ENCODE results near the gene MTMR1. TPM values are rescaled to one million over a fixed set of nuclear protein-coding genes. Genes with fewer than 3 reads are reported as not detected.

Gene MTMR1
- total RNA-seq, 4 donors from 2014 or later = 8.3 to 11.5 (median 11.0) TPM

GRCh38 chrX:150700107-150700506 is 6.9 kb downstream of the MTMR1 start:
- no peak for DNase-seq (ENCODE audit: low spot score in 2 of 2)
- no peaks in the 10 kb centered on the region for H3K4me1 ChIP-seq
- H3K4me3 ChIP-seq = no peak overlapping the region
- no peak for TF ChIP-seq EP300 (IDR thresholded peaks at IDR 0.05)
- no peaks in the 10 kb centered on the region for H3K9me3 ChIP-seq
- H3K36me3 ChIP-seq = no peaks in the 10 kb centered on the region
- H3K27ac ChIP-seq = no peak overlapping the region
- no peaks in the 10 kb centered on the region for H3K27me3 ChIP-seq

- Histone ChIP-seq H3K4me1 (no peaks in the 10 kb centered on the region), H3K36me3 (no peaks in the 10 kb centered on the region), H3K4me3 (no peak overlapping the region), H3K9me3 (no peaks in the 10 kb centered on the region), H3K27me3 (no peaks in the 10 kb centered on the region), H3K27ac (no peak overlapping the region)
- TF ChIP-seq POLR2A (IDR thresholded peaks at IDR 0.05) (no peak), EP300 (IDR thresholded peaks at IDR 0.05) (no peak)
- TF ChIP-seq, protein P1, sequence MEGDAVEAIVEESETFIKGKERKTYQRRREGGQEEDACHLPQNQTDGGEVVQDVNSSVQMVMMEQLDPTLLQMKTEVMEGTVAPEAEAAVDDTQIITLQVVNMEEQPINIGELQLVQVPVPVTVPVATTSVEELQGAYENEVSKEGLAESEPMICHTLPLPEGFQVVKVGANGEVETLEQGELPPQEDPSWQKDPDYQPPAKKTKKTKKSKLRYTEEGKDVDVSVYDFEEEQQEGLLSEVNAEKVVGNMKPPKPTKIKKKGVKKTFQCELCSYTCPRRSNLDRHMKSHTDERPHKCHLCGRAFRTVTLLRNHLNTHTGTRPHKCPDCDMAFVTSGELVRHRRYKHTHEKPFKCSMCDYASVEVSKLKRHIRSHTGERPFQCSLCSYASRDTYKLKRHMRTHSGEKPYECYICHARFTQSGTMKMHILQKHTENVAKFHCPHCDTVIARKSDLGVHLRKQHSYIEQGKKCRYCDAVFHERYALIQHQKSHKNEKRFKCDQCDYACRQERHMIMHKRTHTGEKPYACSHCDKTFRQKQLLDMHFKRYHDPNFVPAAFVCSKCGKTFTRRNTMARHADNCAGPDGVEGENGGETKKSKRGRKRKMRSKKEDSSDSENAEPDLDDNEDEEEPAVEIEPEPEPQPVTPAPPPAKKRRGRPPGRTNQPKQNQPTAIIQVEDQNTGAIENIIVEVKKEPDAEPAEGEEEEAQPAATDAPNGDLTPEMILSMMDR (IDR thresholded peaks at IDR 0.05) = no peak
- DNase-seq (ENCODE audit: low spot score in 2 of 2) = no peak
- 52 to 90% methylated on average over 1 of the region's 1 CpG for WGBS, 2 donors
Observed at GRCh38 chrX:150701377-150701776, 8.2 kb downstream of the MTMR1 start.

GRCh38 chrX:150702966-150703694 is 9.9 kb downstream of the MTMR1 start:
- Histone ChIP-seq H3K9me3 (no peaks in the 10 kb centered on the region), H3K36me3 (no peaks in the 10 kb centered on the region), H3K27me3 (no peaks in the 10 kb centered on the region), H3K27ac (no peak overlapping the region), H3K4me3 (no peak overlapping the region), H3K4me1 (no peaks in the 10 kb centered on the region)
- 86 to 88% methylated on average over 1 of the region's 1 CpG for WGBS, 2 donors
- TF ChIP-seq EP300 (IDR thresholded peaks at IDR 0.05) (no peak), POLR2A (IDR thresholded peaks at IDR 0.05) (no peak)
- TF ChIP-seq, protein P1 (IDR thresholded peaks at IDR 0.05) = no peak
- no peak for DNase-seq (ENCODE audit: low spot score in 2 of 2)

- Histone ChIP-seq H3K36me3 (no peaks in the 10 kb centered on the region), H3K4me1 (no peaks in the 10 kb centered on the region), H3K4me3 (no peak overlapping the region), H3K9me3 (no peaks in the 10 kb centered on the region), H3K27me3 (no peaks in the 10 kb centered on the region), H3K27ac (no peak overlapping the region)
- TF ChIP-seq POLR2A (IDR thresholded peaks at IDR 0.05) = no peak
- TF ChIP-seq EP300 (IDR thresholded peaks at IDR 0.05) = no peak
- TF ChIP-seq, protein P1 (IDR thresholded peaks at IDR 0.05) = no peak
- DNase-seq (ENCODE audit: low spot score in 2 of 2) = no peak
Observed at GRCh38 chrX:150703695-150703974, 10.4 kb downstream of the MTMR1 start.

DNA sequence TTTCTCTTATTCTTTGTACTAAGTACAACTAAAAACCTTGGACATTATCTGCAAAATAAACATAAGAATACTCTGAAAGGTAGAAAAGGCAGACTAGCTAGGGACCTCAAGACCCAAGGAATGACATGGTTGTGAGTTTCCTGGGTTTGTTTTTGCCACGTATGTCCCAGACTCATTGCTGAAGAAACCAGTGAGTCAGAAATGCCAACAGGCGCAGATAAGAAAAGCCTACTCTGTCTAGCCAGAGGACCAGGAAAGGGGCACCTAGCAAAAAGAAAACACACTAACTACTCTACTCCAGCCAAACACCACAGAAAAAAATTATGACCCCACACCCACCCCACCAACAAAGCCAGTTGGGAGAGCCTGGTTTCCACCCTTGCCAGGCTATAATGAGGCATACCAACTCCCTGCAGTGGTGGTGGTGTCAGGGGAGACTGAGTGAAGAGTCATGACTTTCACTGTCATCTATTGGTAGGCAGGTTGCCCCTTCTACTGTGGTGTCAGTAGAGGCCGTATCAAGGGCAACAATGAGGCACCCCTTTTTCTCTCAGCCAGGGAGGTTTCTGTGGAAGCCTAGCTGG is 10.9 kb downstream of the MTMR1 start:
- H3K27ac ChIP-seq = no peak overlapping the region
- WGBS, 2 donors = 77 to 90% methylated on average over 2 to 3 of the region's 3 CpGs

More for the DNA sequence above, 10.9 kb downstream of the MTMR1 start:
- TF ChIP-seq POLR2A (IDR thresholded peaks at IDR 0.05) (no peak), EP300 (IDR thresholded peaks at IDR 0.05) (no peak)
- TF ChIP-seq, protein P1 (IDR thresholded peaks at IDR 0.05) = no peak
- Histone ChIP-seq H3K4me1 (no peaks in the 10 kb centered on the region), H3K27me3 (no peaks in the 10 kb centered on the region), H3K36me3 (no peaks in the 10 kb centered on the region), H3K9me3 (no peaks in the 10 kb centered on the region), H3K4me3 (no peak overlapping the region)
- no peak for DNase-seq (ENCODE audit: low spot score in 2 of 2)

Measured in tibial nerve (tissue), 4 donors.